Esophagus muscularis mucosa (tissue), 4 donors: ENCODE measurements around the gene PBX3. TPM values are rescaled to one million over a fixed set of nuclear protein-coding genes. Genes with fewer than 3 reads are reported as not detected.

Experiments used
- DNase-seq: peaks from one replicate; pipeline ENCODE4 v3.0.0-alpha.2; 2017; ENCODE audit errors: extremely low spot score
- H3K27ac ChIP-seq, 4 donors: fragments of 200-600 bp; sonication (generic); replicated peaks in 1 of 4; 1 replicate in 3 of 4; 2 replicates in 1 of 4; pipeline ENCODE4 v1.5.1; 2016 to 2019; ENCODE audit warnings: mild to moderate bottlenecking in 1 of 4
- H3K27me3 ChIP-seq, 4 donors: fragments of 200-600 bp; sonication (generic); one replicate each; pipeline versions ENCODE4 v1.5.1 to v1.6.0; 2016 to 2019
- H3K36me3 ChIP-seq, 4 donors: fragments of 200-600 bp; sonication (generic); one replicate each; pipeline ENCODE4 v1.5.1; 2016 to 2019
- H3K4me1 ChIP-seq, 4 donors: fragments of 200-600 bp; sonication (generic); one replicate each; pipeline ENCODE4 v1.5.1; 2016 to 2019
- H3K4me3 ChIP-seq, 4 donors: fragments of 200-600 bp; sonication (generic); 1 replicate in 2 of 4; 2 replicates in 2 of 4; pipeline ENCODE4 v1.5.1; 2016 to 2019; ENCODE audit warnings: mild to moderate bottlenecking in 4 of 4, moderate library complexity in 1 of 4
- H3K9me3 ChIP-seq, 4 donors: fragments of 200-600 bp; sonication (generic); 1 replicate in 3 of 4; 2 replicates in 1 of 4; pipeline ENCODE4 v1.5.1; 2016 to 2019
- EP300 ChIP-seq: sonication (generic); formaldehyde crosslinking; IDR thresholded peaks from one replicate; pipeline ENCODE4 v1.6.1; 2017; ENCODE audit warnings: antibody characterized with exemption
- POLR2A ChIP-seq: fragments of 450-650 bp; IDR thresholded peaks from one replicate; pipeline ENCODE4 v1.6.1; 2017; ENCODE audit warnings: antibody characterized with exemption, moderate library complexity, mild to moderate bottlenecking, low read depth
- POLR2AphosphoS5 ChIP-seq, 2 donors: sonication (generic); formaldehyde crosslinking; IDR thresholded peaks; one replicate each; pipeline ENCODE4 v1.6.1; 2017; ENCODE audit warnings: antibody characterized with exemption in 2 of 2
- WGBS: methylation state at CpG from one replicate; pipeline ENCODE4 v1.1.5; 2018; 5-methylcytosine and 5-hydroxymethylcytosine counted together
- intact Hi-C: fragments of 100-400 bp; cut with DNase I; formaldehyde crosslinking; loops from one replicate; pipeline ENCODE4 v1.15.1; 2023
- total RNA-seq, 4 donors: library from RNA; depleted of rRNA; stranded (reverse); fragments of >200 nt; gene quantifications; one replicate each; pipeline versions ENCODE4 v1.1.0 to v1.2.1, GENCODE V29; 2016
- TF ChIP-seq, protein P1 (sequence below), 3 experiments: fragments of 200-600 bp in 2 of 3; fragments of 450-650 bp in 1 of 3; sonication (generic) in 2 of 3; IDR thresholded peaks; one replicate each; pipeline ENCODE4 v1.5.1; 2017 to 2019; ENCODE audit warnings: antibody characterized with exemption in 3 of 3, mild to moderate bottlenecking in 2 of 3, moderate library complexity in 1 of 3

Gene PBX3
- total RNA-seq, 4 donors from 2014 or later: 50.1 to 82.4 (median 54.3) TPM

GRCh38 chr9:125968714-125969374 lies 221.7 kb downstream of the PBX3 start:
- no peaks in the 10 kb centered on the region for H3K27me3 ChIP-seq
- no peak overlapping the region for H3K27ac ChIP-seq
- TF ChIP-seq EP300: no peak
- TF ChIP-seq, protein P1, sequence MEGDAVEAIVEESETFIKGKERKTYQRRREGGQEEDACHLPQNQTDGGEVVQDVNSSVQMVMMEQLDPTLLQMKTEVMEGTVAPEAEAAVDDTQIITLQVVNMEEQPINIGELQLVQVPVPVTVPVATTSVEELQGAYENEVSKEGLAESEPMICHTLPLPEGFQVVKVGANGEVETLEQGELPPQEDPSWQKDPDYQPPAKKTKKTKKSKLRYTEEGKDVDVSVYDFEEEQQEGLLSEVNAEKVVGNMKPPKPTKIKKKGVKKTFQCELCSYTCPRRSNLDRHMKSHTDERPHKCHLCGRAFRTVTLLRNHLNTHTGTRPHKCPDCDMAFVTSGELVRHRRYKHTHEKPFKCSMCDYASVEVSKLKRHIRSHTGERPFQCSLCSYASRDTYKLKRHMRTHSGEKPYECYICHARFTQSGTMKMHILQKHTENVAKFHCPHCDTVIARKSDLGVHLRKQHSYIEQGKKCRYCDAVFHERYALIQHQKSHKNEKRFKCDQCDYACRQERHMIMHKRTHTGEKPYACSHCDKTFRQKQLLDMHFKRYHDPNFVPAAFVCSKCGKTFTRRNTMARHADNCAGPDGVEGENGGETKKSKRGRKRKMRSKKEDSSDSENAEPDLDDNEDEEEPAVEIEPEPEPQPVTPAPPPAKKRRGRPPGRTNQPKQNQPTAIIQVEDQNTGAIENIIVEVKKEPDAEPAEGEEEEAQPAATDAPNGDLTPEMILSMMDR (IDR thresholded peaks at IDR 0.05): no peak
- TF ChIP-seq POLR2A: no peak
- TF ChIP-seq POLR2AphosphoS5 (IDR thresholded peaks at IDR 0.05): no peak

DNA sequence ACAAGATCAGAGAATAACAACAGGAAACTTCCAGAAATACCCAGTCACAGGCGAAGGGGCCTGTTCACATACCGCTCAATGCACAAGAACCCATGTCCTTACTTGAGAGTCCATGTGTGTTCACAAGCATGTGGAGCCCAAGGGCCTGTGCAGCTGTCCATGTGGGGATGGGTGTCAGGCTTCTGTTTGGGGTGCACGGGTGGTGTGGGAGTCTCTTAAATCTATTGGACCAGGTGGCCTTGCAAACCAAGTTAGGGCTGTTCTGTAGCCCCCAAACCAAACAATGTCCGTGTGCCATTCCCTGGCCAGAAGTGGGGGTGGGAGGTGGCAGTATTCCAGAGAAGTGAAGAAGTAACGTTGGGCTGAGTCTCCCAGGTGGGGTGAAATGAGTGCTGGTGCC lies 222.3 kb downstream of the PBX3 start:
- DNase-seq: peak; percentile 57
- TF ChIP-seq POLR2AphosphoS5 (IDR thresholded peaks at IDR 0.05) (no peak), EP300 (no peak), POLR2A (no peak)
- TF ChIP-seq, protein P1 (IDR thresholded peaks at IDR 0.05): no peak
- intact Hi-C loops: no loop called here
- 78% methylated on average over 5 of the region's 5 CpGs for WGBS
- H3K4me3 ChIP-seq: no peak overlapping the region
- no peaks in the 10 kb centered on the region for H3K9me3 ChIP-seq
- H3K27ac ChIP-seq: no peak overlapping the region
- peaks cover 0 to 15% (median 12%) of the 10 kb centered on the region in 4 donors for H3K4me1 ChIP-seq
- no peaks in the 10 kb centered on the region for H3K27me3 ChIP-seq
- H3K36me3 ChIP-seq: peaks cover 0 to 26% (median 4%) of the 10 kb centered on the region in 4 donors

More at GRCh38 chr9:125968714-125969374, 221.7 kb downstream of the PBX3 start:
- H3K36me3 ChIP-seq: peaks cover 0 to 30% (median 4%) of the 10 kb centered on the region in 4 donors
- 86% methylated on average over 6 of the region's 6 CpGs for WGBS
- H3K4me3 ChIP-seq: no peak overlapping the region
- intact Hi-C loops: no loop called here
- H3K4me1 ChIP-seq: peaks cover 0 to 17% (median 12%) of the 10 kb centered on the region in 4 donors
- DNase-seq: peak; percentile 50
- H3K9me3 ChIP-seq: no peaks in the 10 kb centered on the region

DNA sequence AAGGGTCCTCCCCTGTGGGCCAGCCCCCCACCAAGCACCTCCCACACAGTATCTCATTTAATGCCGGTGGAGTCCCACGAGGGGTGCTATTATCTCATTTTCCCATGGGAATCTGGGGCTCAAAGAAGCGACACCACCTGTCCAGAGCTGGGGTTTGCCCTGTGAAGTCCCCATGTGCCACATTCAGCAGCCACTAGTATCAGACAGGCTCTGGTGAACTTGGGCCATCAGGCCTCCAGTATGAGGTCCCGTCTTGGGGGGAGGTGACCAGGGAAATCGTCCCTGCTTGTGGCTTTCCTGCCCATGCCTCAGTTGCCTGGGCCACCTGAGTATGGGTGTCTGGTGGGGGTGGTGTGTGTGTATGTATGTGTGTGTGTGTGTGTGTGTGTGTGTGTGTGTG lies 222.7 kb downstream of the PBX3 start:
- peaks cover 0 to 11% (median 10%) of the 10 kb centered on the region in 4 donors for H3K4me1 ChIP-seq
- H3K4me3 ChIP-seq: no peak overlapping the region
- TF ChIP-seq, protein P1 (IDR thresholded peaks at IDR 0.05): no peak
- TF ChIP-seq POLR2AphosphoS5 (IDR thresholded peaks at IDR 0.05): no peak
- no peak for TF ChIP-seq POLR2A
- no peak for TF ChIP-seq EP300
- H3K27me3 ChIP-seq: no peaks in the 10 kb centered on the region
- DNase-seq: peak; percentile 34
- WGBS: 86% methylated on average over 2 of the region's 5 CpGs
- intact Hi-C loops: no loop called here
- no peaks in the 10 kb centered on the region for H3K9me3 ChIP-seq
- H3K36me3 ChIP-seq: peaks cover 0 to 22% (median 2%) of the 10 kb centered on the region in 4 donors
- no peak overlapping the region for H3K27ac ChIP-seq

GRCh38 chr9:125970340-125970739 lies 223.2 kb downstream of the PBX3 start:
- Histone ChIP-seq H3K27me3 (no peaks in the 10 kb centered on the region), H3K27ac (no peak overlapping the region), H3K36me3 (peaks cover 0 to 17% (median 2%) of the 10 kb centered on the region in 4 donors), H3K4me1 (peaks cover 0 to 6% (median 5%) of the 10 kb centered on the region in 4 donors), H3K4me3 (no peak overlapping the region), H3K9me3 (no peaks in the 10 kb centered on the region)
- WGBS: 82% methylated on average over 5 of the region's 5 CpGs
- intact Hi-C loops: no loop called here
- peak; percentile 80 for DNase-seq
- TF ChIP-seq EP300: no peak
- no peak for TF ChIP-seq POLR2AphosphoS5 (IDR thresholded peaks at IDR 0.05)
- no peak for TF ChIP-seq POLR2A
- TF ChIP-seq, protein P1 (IDR thresholded peaks at IDR 0.05): no peak
